Measurements from ENCODE around the gene ZBTB7B. TPM values are rescaled to one million over a fixed set of nuclear protein-coding genes. Genes with fewer than 3 reads are reported as not detected.

The ZBTB7B gene
- total RNA-seq, 2 experiments from 2014 or later = 22.8 to 25.1 TPM

- Histone ChIP-seq H3K27ac (ENCODE audit: low read depth in 1 of 2, low read length in 2 of 2) (peak overlapping the region; percentile 9 to 77), H3K4me1 (ENCODE audit: insufficient read depth, low read length) (peaks cover 73% of the 10 kb centered on the region), H3K9me3 (ENCODE audit: control insufficient read depth in 1 of 2, insufficient read depth in 1 of 2, low read length in 2 of 2) (no peaks in the 10 kb centered on the region), H3K36me3 (ENCODE audit: insufficient read depth, low read length) (peaks cover 42% of the 10 kb centered on the region), H3K27me3 (ENCODE audit: control insufficient read depth in 1 of 2, insufficient read depth in 2 of 2, low read length in 2 of 2) (no peaks in the 10 kb centered on the region), H3K4me3 (ENCODE audit: low read length) (peak overlapping the region; percentile 5)
- Mint-ChIP-seq H3K27me3 (no peaks in the 10 kb centered on the region), H3K36me3 (ENCODE audit: low read depth) (peaks cover 30% of the 10 kb centered on the region), H3K27ac (peak overlapping the region; percentile 92), H3K4me1 (ENCODE audit: low read depth) (peaks cover 73% of the 10 kb centered on the region), H3K9me3 (no peaks in the 10 kb centered on the region), H3K4me3 (peak overlapping the region; percentile 67)
- TF ChIP-seq, protein P1, sequence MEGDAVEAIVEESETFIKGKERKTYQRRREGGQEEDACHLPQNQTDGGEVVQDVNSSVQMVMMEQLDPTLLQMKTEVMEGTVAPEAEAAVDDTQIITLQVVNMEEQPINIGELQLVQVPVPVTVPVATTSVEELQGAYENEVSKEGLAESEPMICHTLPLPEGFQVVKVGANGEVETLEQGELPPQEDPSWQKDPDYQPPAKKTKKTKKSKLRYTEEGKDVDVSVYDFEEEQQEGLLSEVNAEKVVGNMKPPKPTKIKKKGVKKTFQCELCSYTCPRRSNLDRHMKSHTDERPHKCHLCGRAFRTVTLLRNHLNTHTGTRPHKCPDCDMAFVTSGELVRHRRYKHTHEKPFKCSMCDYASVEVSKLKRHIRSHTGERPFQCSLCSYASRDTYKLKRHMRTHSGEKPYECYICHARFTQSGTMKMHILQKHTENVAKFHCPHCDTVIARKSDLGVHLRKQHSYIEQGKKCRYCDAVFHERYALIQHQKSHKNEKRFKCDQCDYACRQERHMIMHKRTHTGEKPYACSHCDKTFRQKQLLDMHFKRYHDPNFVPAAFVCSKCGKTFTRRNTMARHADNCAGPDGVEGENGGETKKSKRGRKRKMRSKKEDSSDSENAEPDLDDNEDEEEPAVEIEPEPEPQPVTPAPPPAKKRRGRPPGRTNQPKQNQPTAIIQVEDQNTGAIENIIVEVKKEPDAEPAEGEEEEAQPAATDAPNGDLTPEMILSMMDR (IDR thresholded peaks at IDR 0.05) = no peak
- ATAC-seq (ENCODE audit: poor library complexity) (no peak), DNase-seq (no peak)
- CTCF ChIA-PET = interaction anchor here (0.5 to 9.7 kb wide), 39 partner anchors 11 to 1688 kb away, joined by 3 to 159 read pairs (median 6); partner anchors contain the start of genes ADAM15, CKS1B, FLAD1 and KRTCAP2
- POLR2A ChIA-PET = interaction anchor here (0.6 to 10.7 kb wide), 12 partner anchors 11 to 458 kb away, joined by 3 to 189 read pairs (median 23); partner anchors contain the start of genes ADAM15, CKS1B, FLAD1 and LENEP
- intact Hi-C loops (cut with DNase I, micrococcal nuclease) = loop anchor here (1.0 to 5.0 kb wide), 11 partner anchors 17 to 461 kb away; partner anchors contain the start of genes CKS1B (in 1 of the 2), FLAD1 (in 1 of the 2) and UBE2Q1 (in 1 of the 2)
Observed at GRCh38 chr1:155017946-155018316, 15.3 kb downstream of the ZBTB7B start.

GRCh38 chr1:155018617-155019348 is 16.2 kb downstream of the ZBTB7B start:
- no peak for ATAC-seq (ENCODE audit: poor library complexity)
- no peaks in the 10 kb centered on the region for H3K9me3 Mint-ChIP-seq
- Histone ChIP-seq H3K27me3 (ENCODE audit: control insufficient read depth in 1 of 2, insufficient read depth in 2 of 2, low read length in 2 of 2) (no peaks in the 10 kb centered on the region), H3K9me3 (ENCODE audit: control insufficient read depth in 1 of 2, insufficient read depth in 1 of 2, low read length in 2 of 2) (no peaks in the 10 kb centered on the region), H3K4me3 (ENCODE audit: low read length) (no peak overlapping the region), H3K36me3 (ENCODE audit: insufficient read depth, low read length) (peaks cover 38% of the 10 kb centered on the region), H3K4me1 (ENCODE audit: insufficient read depth, low read length) (peaks cover 68% of the 10 kb centered on the region), H3K27ac (ENCODE audit: low read depth in 1 of 2, low read length in 2 of 2) (peak overlapping the region; percentile 7 to 51)
- no peaks in the 10 kb centered on the region for H3K27me3 Mint-ChIP-seq
- peaks cover 21% of the 10 kb centered on the region for H3K36me3 Mint-ChIP-seq (ENCODE audit: low read depth)
- peak overlapping the region; percentile 92 for H3K27ac Mint-ChIP-seq
- TF ChIP-seq, protein P1 (IDR thresholded peaks at IDR 0.05) = no peak
- ChIA-PET CTCF (interaction anchor here (0.6 to 9.7 kb wide), 7 partner anchors 20 to 75 kb away, joined by 3 to 159 read pairs (median 13); partner anchors contain the start of genes CKS1B, FLAD1, LENEP and PBXIP1), POLR2A (interaction anchor here (1.8 to 6.7 kb wide), 4 partner anchors 25 to 75 kb away, joined by 6 to 72 read pairs (median 14); partner anchors contain the start of genes LENEP, PBXIP1 and PYGO2)
- intact Hi-C loops (cut with DNase I, micrococcal nuclease) = loop anchor here (5.0 kb wide), 2 partner anchors 351 to 461 kb away; partner anchors contain the start of gene UBE2Q1 (in 1 of the 2)
- peak overlapping the region; percentile 15 for H3K4me3 Mint-ChIP-seq
- H3K4me1 Mint-ChIP-seq (ENCODE audit: low read depth) = peaks cover 69% of the 10 kb centered on the region
- DNase-seq = no peak

GRCh38 chr1:155019377-155020245 is 17.0 kb downstream of the ZBTB7B start:
- intact Hi-C loops (cut with DNase I, micrococcal nuclease) = loop anchor here (5.0 to 10.0 kb wide), 3 partner anchors 352 to 462 kb away; partner anchors contain the start of gene UBE2Q1 (in 1 of the 2)
- H3K9me3 ChIP-seq (ENCODE audit: control insufficient read depth in 1 of 2, insufficient read depth in 1 of 2, low read length in 2 of 2) = no peaks in the 10 kb centered on the region
- CTCF ChIA-PET = interaction anchor here (0.7 to 9.7 kb wide), 7 partner anchors 21 to 259 kb away, joined by 3 to 159 read pairs (median 6); partner anchors contain the start of genes ADAM15, FLAD1, LENEP and ZBTB7B
- peak overlapping the region in 1 of 2 donors; percentile 51 for H3K27ac ChIP-seq (ENCODE audit: low read depth in 1 of 2, low read length in 2 of 2)
- peaks cover 61% of the 10 kb centered on the region for H3K4me1 Mint-ChIP-seq (ENCODE audit: low read depth)
- H3K4me3 Mint-ChIP-seq = peak overlapping the region; percentile 2
- no peak overlapping the region for H3K4me3 ChIP-seq (ENCODE audit: low read length)
- peaks cover 13% of the 10 kb centered on the region for H3K36me3 Mint-ChIP-seq (ENCODE audit: low read depth)
- DNase-seq = no peak
- no peaks in the 10 kb centered on the region for H3K27me3 ChIP-seq (ENCODE audit: control insufficient read depth in 1 of 2, insufficient read depth in 2 of 2, low read length in 2 of 2)
- no peak for ATAC-seq (ENCODE audit: poor library complexity)
- H3K36me3 ChIP-seq (ENCODE audit: insufficient read depth, low read length) = peaks cover 31% of the 10 kb centered on the region
- H3K9me3 Mint-ChIP-seq = no peaks in the 10 kb centered on the region
- TF ChIP-seq, protein P1 (IDR thresholded peaks at IDR 0.05) = no peak
- POLR2A ChIA-PET = interaction anchor here (0.9 to 6.7 kb wide), 4 partner anchors 37 to 83 kb away, joined by 4 to 72 read pairs (median 8); partner anchors contain the start of genes FLAD1, PBXIP1, PMVK and PYGO2
- H3K27ac Mint-ChIP-seq = peak overlapping the region; percentile 92
- H3K27me3 Mint-ChIP-seq = no peaks in the 10 kb centered on the region
- H3K4me1 ChIP-seq (ENCODE audit: insufficient read depth, low read length) = peaks cover 60% of the 10 kb centered on the region

All from CD4-positive, alpha-beta T cell (primary cell).